HS-27A (cell line): ENCODE results near the gene PRR20B.
"Not testable (repeated sequence)": the region's sequence is repeated elsewhere in the genome, so short reads cannot be mapped to it uniquely, and the experiment has no call there.

ENCODE experiments used
- DNase-seq: peaks from one replicate; pipeline ENCODE4 v3.0.0-alpha.2; 2012; ENCODE audit warnings: low read depth, missing footprints

The PRR20B gene

DNA sequence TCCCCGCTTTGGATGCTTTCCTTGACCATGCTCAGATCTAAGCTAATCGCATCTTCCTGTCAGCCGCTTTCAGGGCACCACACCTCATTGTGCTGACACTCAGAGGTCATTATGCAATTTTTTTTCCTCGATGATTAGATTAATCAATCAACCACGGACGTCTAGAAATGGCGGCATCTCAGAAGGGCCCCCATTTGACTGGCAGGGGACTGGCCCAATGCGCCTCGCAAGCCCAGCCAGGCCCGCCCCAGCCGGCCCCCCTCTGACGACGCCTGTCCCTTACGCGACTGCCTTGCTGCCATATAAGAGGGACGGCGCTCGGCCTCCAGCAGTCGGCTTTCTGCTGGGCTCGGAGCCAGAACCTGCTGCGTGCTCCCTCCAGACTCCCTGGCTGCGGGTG is at the start of gene PRR20B:
TSS of gene PRR20B (plus strand) at position 301 of the 400 bp plus-strand sequence. CDS start 387 bp downstream, outside the sequence.
- DNase-seq, result not testable (repeated sequence)

DNA sequence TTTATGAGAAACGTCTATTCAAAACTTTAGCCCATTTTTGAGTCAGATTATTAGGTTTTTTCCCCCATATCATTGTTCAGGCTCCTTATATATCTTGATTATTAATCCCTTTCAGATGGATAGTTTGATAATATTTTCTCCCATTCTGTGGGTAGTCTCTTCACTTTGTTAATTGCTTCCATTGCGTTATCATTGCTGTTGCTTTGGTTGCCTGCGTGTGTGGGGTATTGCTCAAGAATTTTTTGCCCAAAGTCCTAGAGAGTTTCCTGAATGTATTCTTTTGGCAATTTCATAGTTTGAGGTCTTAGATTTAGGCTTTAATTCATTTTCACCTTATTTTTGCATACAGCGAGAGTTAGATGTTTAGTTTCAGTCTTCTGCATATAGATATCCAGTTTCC is 32.3 kb upstream of the PRR20B start:
- no peak for DNase-seq

DNA sequence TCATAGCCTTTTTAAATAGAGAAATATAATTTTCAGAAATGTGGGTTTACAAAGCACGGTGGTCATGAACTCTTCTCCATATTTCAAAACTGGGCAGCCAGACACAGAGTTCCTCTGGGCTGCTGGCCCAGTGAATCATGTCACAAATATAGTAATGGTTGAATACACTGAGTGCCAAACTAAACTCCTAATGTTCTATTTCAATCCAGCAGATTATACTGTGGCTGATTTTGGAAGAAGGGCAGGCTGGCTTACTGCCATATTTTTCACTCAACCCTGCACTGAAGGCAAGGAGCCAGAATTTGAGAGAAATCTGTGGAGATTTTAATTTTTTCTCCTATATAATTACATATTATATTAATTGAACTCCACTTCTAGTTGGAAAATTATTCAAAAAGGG is 23.6 kb upstream of the PRR20B start:
- no peak for DNase-seq

DNA sequence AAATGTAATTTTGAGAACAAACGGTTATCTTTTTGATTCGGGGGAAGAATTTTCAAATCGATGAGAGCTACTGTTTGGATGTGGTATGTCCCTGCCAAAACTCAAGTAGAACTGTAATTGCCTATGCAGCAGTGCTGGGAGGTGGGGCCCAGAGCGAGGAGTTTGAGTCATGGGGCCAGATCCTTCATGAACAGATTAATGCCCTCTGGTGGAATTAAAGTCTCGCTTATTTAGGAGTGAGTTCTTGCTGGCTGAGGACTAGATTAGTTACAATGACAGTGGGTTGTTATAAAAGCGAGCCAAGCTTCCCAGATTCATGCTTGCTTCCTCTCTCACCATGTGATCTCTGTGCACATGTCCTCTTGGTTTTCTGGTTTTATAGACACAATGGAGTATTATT is 18.4 kb upstream of the PRR20B start:
- DNase-seq, result no peak

DNA sequence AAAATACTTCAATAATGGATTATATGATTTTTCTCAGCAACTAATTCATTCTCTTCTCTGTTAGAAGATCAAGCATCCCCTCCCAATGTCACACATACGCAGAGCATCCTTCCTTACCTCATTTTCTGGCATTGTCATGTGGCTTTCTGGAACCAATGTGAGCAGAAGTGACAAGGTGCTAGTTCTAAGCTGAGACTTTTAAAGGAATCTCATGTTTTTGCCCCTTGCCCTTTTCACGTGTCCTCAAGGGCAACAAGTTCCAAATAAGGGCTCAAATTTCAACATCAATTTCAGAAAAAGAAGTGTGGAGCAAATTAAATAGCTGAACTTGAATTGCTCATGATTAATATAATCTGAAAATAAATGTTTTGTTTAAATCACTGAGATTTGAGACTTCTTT is 11.2 kb upstream of the PRR20B start:
- no peak for DNase-seq

DNA sequence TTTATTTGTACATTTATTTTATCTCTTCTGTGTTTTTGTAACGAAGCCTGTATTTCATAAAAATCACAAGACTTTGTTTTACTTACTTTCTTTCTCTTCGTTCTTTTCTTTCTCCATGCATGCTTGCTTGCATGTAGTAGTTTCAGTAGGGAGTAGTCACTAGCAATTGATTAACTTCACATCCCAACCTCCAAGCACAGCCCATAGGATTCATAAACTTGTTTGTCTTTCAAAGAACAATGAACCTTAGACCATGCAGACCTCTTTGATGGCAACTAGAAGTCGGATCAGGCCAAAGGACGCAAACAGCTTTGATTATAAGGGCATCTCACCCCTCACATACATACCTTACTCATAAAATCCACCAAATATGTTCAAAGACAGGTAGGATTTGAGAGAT is 9.7 kb upstream of the PRR20B start:
- no peak for DNase-seq

DNA sequence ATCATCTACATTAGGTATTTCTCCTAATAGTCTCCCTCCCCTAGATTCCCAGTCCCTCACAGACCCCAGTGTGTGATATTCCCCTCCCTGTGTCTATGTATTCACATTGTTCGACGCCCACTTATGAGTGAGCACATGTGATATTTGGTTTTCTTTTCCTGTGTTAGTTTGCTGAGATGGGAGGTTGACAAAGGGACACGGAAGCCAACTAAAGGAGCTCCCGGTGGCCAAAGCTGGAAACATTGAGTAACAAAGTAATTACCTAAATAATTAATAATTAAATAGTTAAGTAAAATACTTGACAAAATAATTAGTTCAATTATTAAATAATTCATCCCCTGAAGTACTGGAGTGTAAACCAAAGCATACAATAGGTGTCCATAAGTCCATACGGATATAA is 8.3 kb upstream of the PRR20B start:
- DNase-seq, result no peak

DNA sequence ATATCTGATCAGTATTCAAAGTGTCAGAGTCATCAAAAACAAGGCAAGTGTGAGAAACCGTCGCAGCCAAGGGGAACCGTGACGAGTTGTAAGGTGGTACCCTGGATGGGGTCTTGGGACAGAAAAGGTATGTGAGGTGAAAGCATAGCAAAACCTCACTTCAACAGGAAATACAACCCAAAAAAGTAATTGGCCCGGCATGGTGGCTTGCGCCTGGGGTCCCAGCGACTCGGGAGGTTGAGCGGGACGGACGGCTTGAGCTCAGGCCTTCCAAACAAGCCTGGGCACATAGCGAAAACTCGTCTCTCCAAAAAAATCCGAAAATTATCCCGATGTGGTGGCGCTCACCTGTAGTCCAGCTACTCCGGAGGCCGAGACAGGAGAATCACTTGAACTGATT is 7.5 kb upstream of the PRR20B start:
- not testable (repeated sequence) for DNase-seq

DNA sequence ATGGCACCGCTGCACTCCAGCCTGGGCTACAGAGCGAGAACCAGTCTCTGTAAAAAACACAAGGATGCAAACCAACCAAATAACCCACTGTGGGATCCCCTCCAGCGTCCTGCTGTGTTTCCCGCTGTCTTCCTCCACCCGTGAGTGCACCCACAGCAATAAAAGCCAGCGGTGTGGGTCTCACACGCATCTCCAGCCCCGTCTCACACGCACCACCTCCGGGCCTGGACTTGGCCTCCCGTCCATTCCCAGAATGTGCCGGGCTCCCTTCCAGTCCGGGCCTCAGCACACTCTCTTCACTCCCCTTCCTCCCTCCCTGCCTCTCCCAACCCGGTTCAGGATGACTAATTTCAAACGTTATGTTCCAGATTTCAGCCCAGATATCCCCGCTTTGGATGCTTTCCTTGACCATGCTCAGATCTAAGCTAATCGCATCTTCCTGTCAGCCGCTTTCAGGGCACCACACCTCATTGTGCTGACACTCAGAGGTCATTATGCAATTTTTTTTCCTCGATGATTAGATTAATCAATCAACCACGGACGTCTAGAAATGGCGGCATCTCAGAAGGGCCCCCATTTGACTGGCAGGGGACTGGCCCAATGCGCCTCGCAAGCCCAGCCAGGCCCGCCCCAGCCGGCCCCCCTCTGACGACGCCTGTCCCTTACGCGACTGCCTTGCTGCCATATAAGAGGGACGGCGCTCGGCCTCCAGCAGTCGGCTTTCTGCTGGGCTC is 6.9 kb upstream of the PRR20B start, which contains the start of gene PRR20A:
TSS of gene PRR20A (plus strand) at position 684 of the 734 bp plus-strand sequence. CDS start 387 bp downstream, outside the sequence.
- DNase-seq, result not testable (repeated sequence)

DNA sequence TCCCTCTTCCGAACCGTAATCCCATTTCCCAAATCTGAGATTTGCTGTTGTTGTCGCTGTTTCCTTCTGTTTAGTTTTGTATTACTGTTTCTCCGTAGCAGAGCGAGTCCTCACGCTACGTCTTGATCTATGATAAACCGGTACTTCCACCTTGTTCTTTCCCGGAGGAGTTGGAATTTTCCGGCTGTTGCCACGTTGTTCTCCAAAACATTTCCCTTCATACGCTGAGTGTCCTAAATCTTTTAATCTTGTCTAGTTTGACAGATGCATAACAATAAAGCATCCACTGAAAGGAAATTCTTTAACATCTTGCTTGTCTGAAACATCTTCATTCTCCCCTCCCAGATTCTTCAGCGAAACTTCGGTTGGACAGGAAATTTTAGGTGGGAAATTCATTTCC is 818 bp downstream of the PRR20B start:
- not testable (repeated sequence) for DNase-seq

DNA sequence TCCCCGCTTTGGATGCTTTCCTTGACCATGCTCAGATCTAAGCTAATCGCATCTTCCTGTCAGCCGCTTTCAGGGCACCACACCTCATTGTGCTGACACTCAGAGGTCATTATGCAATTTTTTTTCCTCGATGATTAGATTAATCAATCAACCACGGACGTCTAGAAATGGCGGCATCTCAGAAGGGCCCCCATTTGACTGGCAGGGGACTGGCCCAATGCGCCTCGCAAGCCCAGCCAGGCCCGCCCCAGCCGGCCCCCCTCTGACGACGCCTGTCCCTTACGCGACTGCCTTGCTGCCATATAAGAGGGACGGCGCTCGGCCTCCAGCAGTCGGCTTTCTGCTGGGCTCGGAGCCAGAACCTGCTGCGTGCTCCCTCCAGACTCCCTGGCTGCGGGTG is 6.5 kb downstream of the PRR20B start, which contains the start of gene PRR20C:
TSS of gene PRR20C (plus strand) at position 301 of the 400 bp plus-strand sequence. CDS start 387 bp downstream, outside the sequence.
- not testable (repeated sequence) for DNase-seq

DNA sequence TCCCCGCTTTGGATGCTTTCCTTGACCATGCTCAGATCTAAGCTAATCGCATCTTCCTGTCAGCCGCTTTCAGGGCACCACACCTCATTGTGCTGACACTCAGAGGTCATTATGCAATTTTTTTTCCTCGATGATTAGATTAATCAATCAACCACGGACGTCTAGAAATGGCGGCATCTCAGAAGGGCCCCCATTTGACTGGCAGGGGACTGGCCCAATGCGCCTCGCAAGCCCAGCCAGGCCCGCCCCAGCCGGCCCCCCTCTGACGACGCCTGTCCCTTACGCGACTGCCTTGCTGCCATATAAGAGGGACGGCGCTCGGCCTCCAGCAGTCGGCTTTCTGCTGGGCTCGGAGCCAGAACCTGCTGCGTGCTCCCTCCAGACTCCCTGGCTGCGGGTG is 13.0 kb downstream of the PRR20B start, which contains the start of gene PRR20D:
TSS of gene PRR20D (plus strand) at position 301 of the 400 bp plus-strand sequence. CDS start 387 bp downstream, outside the sequence.
- DNase-seq, result not testable (repeated sequence)

DNA sequence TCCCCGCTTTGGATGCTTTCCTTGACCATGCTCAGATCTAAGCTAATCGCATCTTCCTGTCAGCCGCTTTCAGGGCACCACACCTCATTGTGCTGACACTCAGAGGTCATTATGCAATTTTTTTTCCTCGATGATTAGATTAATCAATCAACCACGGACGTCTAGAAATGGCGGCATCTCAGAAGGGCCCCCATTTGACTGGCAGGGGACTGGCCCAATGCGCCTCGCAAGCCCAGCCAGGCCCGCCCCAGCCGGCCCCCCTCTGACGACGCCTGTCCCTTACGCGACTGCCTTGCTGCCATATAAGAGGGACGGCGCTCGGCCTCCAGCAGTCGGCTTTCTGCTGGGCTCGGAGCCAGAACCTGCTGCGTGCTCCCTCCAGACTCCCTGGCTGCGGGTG is 19.6 kb downstream of the PRR20B start, which contains the start of gene PRR20E:
TSS of gene PRR20E (plus strand) at position 301 of the 400 bp plus-strand sequence. CDS start 387 bp downstream, outside the sequence.
- not testable (repeated sequence) for DNase-seq

DNA sequence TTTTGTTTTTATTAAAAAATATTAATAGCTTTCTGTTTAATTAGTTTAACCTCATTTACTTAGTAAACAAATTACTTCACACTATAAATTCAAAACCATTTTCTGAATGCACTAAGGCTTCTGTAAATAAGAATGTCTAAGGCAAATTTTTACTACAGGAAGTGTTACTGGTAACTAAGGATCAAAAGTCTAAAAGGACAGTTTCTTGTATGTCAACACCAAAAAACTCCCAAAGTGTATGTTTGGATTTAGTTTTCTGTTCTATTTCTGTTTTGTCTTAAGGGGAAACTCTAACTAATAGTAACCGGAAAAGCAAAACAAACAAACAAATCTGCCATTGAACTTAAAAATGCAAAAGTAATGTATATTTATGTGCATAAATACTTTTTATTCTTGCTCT is 44.4 kb downstream of the PRR20B start:
- DNase-seq, result no peak
